ENCODE results near the gene CEP295NL.

- TF ChIP-seq POLR2AphosphoS5 (IDR thresholded peaks at IDR 0.05; ENCODE audit: low read depth, low read length): no peak
- no peak for TF ChIP-seq CTCF (IDR thresholded peaks at IDR 0.05)
- no peak for TF ChIP-seq TCF7L2 (IDR thresholded peaks at IDR 0.05; ENCODE audit: low read depth, low read length)
Observed at GRCh38 chr17:78950870-78951269, 47.9 kb upstream of the CEP295NL start.

Data from Panc1 (cell line).